ENCODE data around the gene CNOT3.
"Not testable (repeated sequence)": the region's sequence is repeated elsewhere in the genome, so short reads cannot be mapped to it uniquely, and the experiment has no call there.

Gene CNOT3

GRCh38 chr19:54189735-54190502 is 52.4 kb downstream of the CNOT3 start:
- ATAC-seq: peak; percentile 72
- no peak for TF ChIP-seq BACH2 (CRISPR knock-in tag; IDR thresholded peaks at IDR 0.05; ENCODE audit: borderline replicate concordance)

DNA sequence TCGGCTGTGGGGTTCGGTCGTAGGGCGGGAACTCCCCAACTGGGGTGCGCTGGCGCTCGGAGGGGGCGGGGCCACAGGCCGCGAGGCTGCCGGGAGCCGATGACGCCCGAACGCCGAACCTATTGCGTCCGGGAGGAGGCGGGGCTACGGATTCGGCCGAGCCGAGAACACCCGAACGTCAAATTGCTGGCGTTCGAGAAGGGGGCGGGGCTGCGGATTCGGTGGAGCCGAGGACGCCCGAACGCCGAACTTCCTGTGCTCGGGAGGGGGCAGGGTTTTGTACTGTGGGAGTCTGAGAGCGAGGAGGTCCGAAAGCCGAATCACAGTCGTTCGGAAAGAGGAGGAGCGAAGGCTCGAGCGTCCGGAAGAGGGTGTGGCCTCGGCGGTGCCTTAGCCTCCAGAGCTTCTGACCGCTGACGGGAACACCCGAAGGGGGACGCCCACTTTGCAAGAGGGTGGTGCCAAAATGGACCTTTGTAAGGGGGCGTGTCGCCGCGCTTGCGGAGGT is 53.0 kb downstream of the CNOT3 start:
- peak; percentile 79 for ATAC-seq
- TF ChIP-seq BACH2 (CRISPR knock-in tag; IDR thresholded peaks at IDR 0.05; ENCODE audit: borderline replicate concordance): no peak

GRCh38 chr19:54191011-54191810 is 53.6 kb downstream of the CNOT3 start, which contains the start of gene TSEN34:
TSEN34 (plus strand) TSS chr19:54191308; CDS start chr19:54191365, 57 bp downstream.
- ATAC-seq: peak; percentile 48
- TF ChIP-seq ZNF565 (CRISPR knock-in tag; conservative IDR thresholded peaks at IDR 0.05; ENCODE audit: low read depth): no peak
- no peak for TF ChIP-seq ZC3H10 (CRISPR knock-in tag; IDR thresholded peaks at IDR 0.05)
- TF ChIP-seq OSR1 (CRISPR knock-in tag; IDR thresholded peaks at IDR 0.05): no peak
- no peak for TF ChIP-seq ZNF8 (CRISPR knock-in tag; IDR thresholded peaks at IDR 0.05)
- TF ChIP-seq, protein P1, sequence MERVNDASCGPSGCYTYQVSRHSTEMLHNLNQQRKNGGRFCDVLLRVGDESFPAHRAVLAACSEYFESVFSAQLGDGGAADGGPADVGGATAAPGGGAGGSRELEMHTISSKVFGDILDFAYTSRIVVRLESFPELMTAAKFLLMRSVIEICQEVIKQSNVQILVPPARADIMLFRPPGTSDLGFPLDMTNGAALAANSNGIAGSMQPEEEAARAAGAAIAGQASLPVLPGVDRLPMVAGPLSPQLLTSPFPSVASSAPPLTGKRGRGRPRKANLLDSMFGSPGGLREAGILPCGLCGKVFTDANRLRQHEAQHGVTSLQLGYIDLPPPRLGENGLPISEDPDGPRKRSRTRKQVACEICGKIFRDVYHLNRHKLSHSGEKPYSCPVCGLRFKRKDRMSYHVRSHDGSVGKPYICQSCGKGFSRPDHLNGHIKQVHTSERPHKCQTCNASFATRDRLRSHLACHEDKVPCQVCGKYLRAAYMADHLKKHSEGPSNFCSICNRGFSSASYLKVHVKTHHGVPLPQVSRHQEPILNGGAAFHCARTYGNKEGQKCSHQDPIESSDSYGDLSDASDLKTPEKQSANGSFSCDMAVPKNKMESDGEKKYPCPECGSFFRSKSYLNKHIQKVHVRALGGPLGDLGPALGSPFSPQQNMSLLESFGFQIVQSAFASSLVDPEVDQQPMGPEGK (CRISPR knock-in tag; IDR thresholded peaks at IDR 0.05; ENCODE audit: borderline replicate concordance): no peak
- no peak for TF ChIP-seq TOX (CRISPR knock-in tag; IDR thresholded peaks at IDR 0.05; ENCODE audit: borderline replicate concordance)

DNA sequence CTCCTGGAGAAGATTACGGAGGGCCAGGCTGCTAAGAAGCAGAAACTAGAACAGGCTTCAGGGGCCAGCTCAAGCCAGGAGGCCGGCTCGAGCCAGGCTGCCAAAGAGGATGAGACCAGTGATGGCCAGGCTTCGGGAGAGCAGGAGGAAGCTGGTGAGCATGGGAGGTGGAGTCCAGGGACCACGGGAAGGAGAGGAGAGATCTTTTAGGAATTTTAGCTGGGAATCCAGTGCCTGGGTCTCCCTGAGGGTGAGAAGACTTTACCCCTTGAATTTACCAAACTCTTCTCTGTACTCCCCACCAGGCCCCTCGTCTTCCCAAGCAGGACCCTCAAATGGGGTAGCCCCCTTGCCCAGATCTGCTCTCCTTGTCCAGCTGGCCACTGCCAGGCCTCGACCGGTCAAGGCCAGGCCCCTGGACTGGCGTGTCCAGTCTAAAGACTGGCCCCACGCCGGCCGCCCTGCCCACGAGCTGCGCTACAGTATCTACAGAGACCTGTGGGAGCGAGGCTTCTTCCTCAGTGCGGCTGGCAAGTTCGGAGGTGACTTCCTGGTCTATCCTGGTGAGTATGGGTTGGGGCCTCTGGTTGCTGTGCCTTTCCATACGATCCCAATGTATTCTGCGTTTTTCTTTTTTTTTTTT is 54.4 kb downstream of the CNOT3 start:
- TF ChIP-seq, protein P1 (CRISPR knock-in tag; IDR thresholded peaks at IDR 0.05; ENCODE audit: borderline replicate concordance): no peak
- no peak for TF ChIP-seq TOX (CRISPR knock-in tag; IDR thresholded peaks at IDR 0.05; ENCODE audit: borderline replicate concordance)
- no peak for TF ChIP-seq ESRRG (CRISPR knock-in tag; IDR thresholded peaks at IDR 0.05)

DNA sequence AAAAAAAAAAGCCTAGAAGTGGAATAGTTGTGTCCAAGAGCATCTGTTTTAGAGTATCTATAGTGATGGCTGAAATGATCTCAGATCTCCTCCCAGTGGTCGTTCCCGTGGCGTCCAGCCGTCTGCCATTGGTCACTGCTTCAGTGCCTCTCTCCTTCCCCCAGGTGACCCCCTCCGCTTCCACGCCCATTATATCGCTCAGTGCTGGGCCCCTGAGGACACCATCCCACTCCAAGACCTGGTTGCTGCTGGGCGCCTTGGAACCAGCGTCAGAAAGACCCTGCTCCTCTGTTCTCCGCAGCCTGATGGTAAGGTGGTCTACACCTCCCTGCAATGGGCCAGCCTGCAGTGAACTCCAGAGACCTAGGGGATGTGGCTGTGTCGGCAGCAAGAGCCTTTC is 55.4 kb downstream of the CNOT3 start:
- no peak for ATAC-seq
- no peak for TF ChIP-seq ZC3H10 (CRISPR knock-in tag; IDR thresholded peaks at IDR 0.05)
- TF ChIP-seq ZNF565 (CRISPR knock-in tag; conservative IDR thresholded peaks at IDR 0.05; ENCODE audit: low read depth): no peak

More for the DNA sequence above, 54.4 kb downstream of the CNOT3 start:
- ATAC-seq: no peak

DNA sequence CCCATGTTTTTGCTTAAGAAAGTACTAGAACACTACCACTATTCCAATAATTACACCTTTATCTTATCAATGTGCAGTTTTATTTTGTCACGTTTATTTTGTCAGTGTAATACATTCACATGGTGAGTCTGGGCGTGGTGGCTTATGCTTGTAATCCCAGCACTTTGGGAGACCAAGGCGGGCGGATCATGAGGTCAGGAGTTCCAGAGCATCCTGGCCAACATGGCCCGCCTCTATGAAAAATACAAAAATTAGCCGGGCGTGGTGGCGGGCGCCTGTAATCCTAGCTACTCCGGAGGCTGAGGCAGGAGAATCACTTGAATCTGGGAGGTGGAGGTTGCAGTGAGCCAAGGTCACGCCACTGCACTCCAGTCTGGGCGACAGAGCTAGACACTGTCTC is 56.9 kb downstream of the CNOT3 start:
- ATAC-seq: not testable (repeated sequence)

- ATAC-seq: no peak
- TF ChIP-seq, protein P1 (CRISPR knock-in tag; IDR thresholded peaks at IDR 0.05; ENCODE audit: borderline replicate concordance): no peak
- TF ChIP-seq CSDC2 (CRISPR knock-in tag; IDR thresholded peaks at IDR 0.05) (no peak), CSRNP3 (CRISPR knock-in tag; IDR thresholded peaks at IDR 0.05) (no peak)
These were observed 59.0 kb downstream of the CNOT3 start for GRCh38 chr19:54196536-54196935.

Measured in SK-N-SH treated with all-trans-retinoic acid at 6 μM for 48 hours (cell line).